ENCODE data around the gene EYS. TPM values are rescaled to one million over a fixed set of nuclear protein-coding genes. Genes with fewer than 3 reads are reported as not detected.
"Not testable (repeated sequence)": the region's sequence is repeated elsewhere in the genome, so short reads cannot be mapped to it uniquely, and the experiment has no call there.

EYS gene
- total RNA-seq, 1 donor from 2014 or later: 1.0 TPM

DNA sequence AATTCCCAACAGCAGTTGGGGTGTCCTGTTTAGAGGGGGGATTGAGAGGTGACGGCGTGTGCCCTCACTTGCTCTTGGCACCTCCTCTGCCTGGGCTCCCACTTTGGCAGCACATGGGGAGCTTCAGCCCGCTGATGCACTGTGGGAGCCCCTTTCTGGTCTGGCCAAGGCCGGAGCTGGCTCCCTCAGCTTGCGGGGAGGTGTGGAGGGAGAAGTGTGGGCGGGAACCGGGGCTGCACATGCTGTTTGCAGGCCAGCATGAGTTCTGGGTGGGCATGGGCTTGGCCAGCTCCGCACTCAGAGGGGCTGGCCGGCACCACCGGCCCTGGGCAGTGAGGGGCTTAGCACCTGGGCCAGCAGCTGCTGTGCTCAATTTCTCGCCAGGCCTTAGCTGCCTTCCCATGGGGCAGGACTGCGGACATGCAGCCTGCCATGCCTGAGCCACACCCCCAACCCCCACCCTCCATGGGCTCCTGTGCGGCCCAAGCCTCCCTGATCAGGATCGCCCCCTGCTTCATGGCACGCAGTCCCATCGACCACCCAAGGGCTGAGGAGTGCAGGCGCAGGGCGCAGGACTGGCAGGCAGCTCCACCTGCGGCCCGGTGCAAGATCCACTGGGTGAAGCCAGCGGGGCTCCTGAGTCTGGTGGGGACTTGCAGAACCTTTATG lies 1675.9 kb downstream of the EYS start:
- not testable (repeated sequence) for DNase-seq

DNA sequence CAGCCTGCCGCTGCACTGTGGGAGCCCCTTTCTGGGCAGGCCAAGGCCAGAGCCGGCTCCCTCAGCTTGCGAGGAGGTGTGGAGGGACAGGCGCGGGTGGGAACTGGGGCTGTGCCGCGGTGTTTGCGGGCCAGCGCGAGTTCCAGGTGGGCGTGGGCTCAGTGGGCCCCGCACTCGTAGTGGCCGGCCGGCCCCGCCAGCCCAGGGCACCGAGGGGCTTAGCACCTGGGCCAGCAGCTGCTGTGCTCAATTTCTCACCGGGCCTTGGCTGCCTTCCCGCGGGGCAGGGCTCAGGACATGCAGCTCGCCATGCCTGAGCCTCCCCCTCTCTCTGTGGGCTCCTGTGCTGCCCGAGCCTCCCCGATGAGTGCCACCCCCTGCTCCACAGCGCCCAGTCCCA lies 1683.3 kb downstream of the EYS start:
- no peak for DNase-seq

DNA sequence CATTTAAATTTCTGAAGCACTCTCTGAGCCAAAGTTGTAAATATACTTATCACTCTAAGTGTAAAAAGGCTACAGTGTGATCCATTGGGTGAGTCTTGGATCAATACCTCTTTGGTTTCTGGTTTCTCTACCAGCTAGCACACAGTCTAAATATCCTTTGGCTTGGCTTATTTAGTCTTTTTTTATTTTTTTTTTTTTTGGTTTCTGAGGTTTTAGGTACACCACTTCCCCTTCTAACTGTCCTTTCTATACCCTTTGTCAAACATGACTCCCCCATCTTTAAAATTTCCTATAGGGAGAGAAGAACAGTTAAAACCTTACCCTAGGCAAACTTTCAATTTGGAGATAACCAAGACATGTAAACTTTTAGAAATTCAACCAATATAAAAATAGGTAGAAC lies 1692.4 kb downstream of the EYS start:
- DNase-seq: no peak

DNA sequence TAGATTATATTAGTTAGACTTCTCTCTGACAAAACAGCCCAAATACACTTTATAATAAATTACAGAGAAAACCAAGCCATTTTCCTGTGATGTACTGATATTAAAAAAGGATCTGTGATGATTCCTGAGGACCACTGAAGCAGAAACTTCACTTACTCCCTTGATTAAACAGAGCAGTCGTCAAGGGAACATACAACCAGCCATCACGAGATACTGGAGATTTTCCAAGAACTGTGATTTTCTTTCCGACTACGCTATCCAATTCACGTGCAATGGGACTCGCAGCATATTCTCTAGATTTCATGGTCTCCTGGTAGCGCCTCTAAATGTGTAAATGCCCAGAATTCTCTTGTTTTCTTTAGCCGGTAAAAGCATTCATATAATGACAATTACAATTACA lies 1694.0 kb downstream of the EYS start:
- peak; percentile 45 for DNase-seq

DNA sequence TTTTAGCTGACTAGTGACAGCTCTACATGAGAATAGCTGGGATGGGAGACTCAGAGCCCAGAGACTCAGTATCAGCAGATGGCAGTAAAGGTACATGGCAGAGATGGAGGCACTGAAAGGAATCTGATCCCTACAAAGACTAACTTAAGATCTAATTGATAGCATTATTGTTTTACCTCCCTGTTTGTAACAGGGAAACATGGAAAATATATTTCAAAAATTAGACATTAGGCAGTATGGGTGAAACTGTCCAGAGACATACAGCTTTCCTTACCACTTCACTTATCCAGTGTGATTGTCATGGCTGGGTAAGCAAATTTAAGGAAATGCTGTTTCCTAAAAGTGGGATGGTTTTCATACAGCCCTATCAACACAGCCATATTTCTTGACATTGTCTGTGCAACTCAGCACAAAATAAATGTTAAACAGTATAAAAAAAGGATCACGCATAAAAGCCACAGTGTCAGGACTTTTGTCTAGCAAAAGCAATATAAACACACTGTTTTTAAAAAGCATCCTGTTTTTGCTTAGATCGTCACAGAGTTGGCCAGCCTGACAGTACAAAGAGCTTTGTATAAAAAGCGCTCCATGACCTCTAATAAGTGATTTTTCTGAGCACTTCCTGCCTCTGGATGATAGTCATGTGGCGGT lies 1694.5 kb downstream of the EYS start:
- peak; percentile 75 for DNase-seq

DNA sequence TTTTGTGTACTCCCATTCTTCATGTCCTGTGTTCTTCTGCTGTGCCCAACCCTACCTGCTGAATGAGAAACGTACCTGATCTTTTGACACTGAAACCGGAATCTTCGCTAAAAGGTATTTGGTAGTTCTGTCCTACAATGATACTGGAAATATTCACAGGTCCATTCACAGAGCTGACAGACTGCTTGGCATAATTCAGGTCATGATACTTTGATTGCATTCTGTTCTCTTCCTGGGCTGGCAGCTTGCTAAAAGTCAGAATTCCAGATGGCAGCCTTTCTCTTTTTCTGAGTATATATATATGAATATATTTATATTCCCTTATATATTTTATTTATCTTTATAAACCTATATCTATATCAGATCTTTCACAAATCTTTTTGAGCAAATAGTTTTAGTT lies 1696.4 kb downstream of the EYS start:
- DNase-seq: no peak

DNA sequence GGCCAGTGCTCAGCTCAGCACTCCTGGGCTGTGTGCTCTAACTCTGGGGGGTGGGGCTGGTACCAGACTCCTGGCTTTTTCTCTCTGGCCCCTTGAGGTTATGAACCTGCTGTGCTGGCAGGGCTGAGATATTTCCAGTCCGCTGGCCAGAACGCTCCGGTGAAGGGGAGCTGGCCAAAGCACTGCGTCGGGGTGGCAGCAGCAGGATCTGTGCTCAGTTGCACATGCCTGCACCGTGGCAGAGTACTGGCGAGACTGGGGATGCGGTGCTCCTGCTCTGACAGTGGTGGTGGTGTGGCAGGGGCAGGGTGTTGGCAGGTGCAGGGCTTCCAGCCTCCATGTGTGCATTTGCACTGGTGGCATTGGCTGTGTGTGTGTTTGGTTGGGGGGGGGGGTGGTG lies 1697.0 kb downstream of the EYS start:
- DNase-seq: no peak

DNA sequence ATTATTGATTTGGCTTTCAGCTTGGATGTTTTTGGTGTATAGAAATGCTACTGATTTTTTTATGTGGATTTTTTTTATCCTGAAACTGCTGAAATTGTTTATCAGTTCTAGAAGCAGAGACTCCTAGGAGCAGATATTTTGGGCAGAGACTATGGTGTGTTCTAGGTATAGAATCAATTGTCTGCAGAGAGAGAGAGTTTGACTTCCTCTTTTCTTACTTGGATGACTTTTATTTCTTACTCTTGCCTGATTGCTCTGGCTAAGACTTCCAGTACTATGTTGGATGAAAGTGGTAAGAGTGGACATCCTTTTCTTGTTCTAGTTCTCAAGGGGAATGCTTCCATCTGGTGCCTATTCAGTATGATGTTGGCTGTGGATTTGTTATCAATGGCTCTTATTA lies 1700.8 kb downstream of the EYS start:
- DNase-seq: no peak

DNA sequence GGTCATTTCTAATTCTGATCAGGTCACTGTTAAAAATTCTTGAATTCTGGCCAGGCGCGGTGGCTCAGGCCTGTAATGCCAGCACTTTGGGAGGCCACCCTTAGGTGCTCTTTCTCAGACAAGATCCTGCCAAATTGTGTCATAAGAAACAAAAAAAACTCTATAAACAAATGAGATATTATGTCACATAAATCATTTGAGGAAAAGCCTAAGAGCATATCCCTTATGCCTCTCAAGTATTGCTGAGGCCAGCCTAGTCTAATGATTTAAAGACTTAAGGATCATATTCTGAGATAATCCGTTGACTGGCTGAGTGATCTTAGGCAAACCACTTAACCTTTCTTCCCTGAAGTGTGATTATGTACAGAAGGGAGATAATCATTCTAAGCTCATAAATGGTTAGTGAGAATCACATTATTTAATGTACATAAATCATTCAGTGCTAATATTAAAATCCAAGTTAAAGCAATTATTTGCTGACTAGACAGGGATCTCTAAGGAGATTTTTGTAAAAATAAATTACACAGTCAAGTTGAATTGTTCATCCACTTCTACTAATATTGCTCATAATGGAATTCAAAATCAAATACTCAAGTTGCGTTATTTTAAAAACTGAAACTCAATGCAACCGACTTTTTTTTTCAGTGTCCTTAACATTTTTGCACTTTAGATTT lies 1706.1 kb downstream of the EYS start:
- DNase-seq: no peak

DNA sequence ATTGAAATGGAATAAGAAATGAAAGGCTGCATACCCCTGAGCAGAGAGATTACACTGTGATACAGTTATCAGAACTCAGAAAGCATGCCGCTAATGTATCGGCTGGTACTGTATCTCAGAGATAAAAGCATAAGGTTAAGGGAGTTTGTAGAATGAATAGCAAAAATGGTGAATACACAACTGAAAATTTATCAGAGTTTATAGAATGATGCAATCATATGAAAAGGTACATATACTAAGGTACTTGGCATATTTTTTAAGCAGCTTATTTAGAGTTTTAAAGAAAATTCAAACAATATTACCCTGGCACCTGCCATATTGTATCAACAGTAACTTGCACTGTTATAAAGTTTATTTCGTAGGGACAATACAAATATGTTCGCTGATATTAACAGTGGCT lies 1707.4 kb downstream of the EYS start:
- no peak for DNase-seq

DNA sequence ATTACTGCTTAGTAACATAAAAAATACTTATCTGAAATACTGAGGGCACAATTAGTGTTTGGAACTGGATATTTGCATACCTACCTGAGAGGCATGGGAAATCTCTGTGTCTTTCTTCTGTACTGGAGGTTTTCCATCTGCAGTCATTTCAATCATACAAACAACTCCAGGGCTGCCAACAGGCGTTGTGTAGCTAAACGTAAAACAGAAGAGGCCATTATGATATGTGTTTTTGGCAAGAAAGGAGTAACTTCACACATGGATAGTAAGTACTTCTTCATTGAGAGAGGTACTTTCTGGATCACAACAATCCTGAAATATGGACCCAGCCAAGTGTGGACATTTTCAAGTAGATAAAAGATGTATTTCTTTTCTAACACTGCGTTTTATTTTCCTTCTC lies 1708.0 kb downstream of the EYS start:
- DNase-seq: peak; percentile 5

DNA sequence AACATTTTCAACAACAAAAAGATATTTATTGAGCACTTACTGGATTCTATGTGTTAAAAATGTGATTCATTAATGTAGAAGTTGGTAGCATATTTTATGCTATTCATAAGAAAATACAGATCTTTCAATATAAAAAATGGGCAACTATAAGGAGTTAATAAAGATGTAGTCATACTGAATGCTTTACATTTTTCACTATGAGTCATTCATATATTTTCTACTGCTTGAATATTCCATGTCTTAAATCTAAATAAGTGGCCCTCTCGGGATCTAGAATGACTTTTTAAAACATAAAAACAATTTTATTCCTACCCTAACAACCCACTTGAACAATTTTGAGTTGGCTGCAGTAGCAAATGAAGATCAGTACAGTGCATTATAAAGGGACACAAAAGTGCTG lies 1709.3 kb downstream of the EYS start:
- no peak for DNase-seq

DNA sequence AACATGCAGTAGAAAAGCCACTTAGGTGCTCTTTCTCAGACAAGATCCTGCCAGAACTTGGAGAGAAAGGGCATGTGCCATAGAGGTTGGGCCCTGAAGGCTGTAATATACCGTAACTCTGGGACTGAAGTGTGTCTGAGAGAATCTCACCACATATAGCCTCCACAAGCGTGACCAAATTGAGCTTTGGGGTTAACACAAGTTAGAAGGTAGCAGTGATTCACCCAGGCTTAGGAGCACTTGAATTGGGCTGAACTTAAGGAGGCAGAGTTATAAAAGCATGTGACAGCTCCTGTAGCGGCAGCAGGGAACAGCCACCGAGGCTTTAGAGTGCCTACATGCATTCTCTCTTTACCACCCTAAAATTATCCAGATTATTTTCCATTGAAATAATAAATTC lies 1709.8 kb downstream of the EYS start:
- no peak for DNase-seq

DNA sequence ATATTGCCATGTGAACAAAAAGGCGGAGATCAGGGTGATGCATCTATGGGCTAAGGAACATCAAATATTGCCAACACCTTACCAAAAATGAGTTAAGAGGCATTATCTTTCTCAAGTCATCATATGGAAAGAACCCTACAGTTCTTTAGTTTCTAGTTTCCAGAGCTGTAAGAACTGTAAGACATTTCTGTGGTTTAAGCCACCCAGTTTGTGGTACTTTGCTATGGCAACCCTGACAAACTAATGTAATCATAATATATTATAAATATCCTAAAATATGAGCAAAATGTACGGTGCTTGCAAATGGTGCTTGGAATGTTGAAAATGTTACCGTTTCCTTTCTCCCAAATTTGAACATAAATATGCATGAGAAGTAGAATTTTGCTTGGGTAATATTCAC lies 1721.8 kb downstream of the EYS start:
- DNase-seq: no peak

DNA sequence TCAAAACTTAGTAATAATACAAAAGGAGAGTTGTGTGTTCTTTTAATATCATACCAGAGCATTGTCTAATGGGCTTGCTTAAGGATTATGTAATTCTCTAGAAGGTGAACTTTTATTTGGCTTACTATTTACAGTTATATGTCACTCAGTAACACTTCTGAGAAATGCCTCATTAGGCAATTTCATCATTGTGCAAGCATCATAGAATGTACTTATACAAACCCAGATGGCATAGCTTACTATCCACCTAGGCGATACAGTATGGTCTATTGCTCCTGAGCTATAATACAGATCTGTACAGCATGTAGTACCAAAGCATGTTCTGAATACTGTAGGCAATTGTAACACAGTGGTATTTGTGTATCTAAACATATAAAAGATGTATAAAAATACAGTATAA lies 1731.3 kb downstream of the EYS start:
- DNase-seq: no peak

DNA sequence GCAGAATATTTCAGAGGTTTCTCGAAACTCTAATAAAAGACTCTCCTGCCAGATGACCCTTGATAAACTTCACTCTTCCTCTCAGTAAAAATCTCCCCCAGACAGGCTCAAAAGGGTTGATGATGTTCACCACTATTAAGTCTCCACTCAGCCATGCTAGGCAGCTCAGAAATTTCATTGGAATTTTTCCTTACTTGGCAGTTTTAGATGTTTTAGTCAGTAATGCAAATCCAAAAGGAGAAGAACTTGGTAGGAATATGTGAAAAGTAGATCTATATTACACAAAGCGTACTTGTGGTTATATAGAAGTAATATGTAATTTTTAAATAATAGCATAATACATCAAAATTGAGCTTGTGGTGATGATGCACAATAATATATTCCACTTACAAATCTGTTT lies 1738.4 kb downstream of the EYS start:
- DNase-seq: no peak

DNA sequence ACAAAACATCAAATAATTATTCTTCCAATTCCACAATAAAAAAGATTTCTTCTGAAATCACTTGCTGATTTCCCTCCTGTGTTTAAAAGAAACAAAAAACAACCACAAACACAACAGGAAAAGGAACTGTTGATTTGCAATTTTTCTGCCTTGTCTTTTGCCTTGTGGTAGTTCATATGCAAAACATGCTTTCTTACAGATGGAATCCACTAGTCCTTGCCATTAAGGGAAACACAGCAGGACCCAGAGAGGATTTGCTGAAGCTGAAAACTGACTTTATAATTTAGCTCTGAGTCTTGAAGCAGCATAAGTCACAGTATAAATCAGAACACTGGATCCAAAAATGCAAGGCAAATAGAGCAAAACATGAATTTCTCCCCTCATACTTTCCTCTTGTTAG lies 1742.7 kb downstream of the EYS start:
- no peak for DNase-seq

DNA sequence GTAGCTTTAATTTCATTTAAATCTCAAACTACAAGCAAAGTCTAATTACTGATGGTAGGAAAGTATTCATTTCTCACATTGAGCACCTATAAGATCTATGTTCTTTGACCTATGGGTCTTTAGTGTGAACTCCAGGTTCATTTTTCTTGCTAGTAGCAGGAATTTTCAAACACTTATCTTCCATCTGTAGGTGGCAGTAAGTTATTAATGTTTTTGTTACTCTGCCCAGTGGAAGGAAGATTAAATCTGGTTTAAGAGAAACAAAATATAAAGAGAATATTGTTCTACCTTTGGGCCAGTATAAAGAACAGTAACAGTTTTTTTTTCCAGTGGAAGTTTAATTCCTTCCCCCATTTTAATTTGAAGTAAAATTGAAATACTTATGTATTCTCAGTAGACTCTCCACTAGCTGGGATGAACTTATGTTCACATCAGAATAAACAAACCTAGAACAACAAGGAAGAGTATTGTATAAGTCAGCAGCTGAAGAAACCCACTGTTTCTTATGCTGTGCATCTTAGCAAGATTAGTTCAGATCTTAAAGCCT lies 1743.2 kb downstream of the EYS start:
- DNase-seq: no peak

DNA sequence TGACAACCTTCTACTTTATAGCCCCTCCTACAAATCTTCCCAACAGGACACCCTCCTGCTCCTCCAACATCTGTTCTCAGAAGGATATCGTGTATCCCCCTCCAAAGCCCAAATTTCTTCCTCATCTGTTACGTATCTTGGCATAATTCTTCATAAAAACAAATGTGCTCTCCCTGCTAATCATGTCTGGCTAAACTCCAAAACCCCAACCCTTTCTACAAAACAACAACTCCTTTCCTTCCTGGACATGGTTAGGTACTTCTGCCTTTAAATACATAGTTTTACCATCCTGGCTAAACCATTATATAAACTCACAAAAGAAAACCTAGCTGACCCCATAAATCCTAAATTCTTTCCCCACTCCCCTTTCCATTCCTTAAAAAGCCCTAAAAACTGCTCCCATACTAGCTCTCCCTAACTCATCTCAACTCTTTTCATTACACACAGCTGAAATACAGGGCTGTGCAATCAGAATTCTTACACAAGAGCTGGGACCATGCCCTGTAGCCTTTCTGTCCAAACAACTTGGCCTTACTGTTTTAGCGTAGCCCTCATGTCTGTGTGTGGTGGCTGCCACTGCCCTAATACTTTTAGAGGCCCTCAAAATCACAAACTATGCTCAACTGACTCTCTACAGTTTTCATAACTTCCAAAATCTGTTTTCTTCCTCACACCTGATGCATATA lies 1753.5 kb downstream of the EYS start:
- DNase-seq: peak; percentile 12

DNA sequence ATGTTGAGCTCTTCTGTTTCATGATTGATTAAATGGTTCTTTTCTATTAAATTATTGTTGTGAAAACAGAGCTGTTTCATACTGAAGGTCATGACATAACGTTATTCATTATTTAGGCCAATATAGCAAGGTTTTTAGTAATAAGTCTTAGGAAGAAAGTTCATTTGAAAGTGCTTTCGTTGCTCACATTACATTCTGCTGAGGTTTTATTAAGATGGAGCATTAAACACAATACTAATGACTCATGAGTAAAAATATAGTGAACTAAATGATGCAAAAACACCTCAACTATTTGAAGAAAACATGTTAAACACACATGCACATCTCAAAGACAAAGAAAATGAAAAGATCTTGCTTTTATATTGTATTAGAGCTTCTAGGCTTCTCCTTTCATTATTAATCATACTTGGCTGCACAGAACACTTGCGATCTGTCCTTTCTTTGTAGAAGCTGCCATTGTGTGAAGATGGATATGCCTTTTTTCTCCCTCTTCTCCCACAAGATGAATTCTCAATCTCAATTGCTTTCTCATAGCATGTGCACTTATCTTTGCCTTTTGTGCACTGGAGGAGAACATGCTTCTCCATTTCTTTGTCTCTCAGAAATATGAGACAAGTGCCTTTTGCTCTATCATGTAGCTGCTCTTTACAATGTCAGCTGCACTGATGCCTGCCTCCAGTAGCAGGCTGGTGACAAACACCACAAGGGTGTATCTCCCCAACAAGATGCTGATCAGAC lies 1759.1 kb downstream of the EYS start:
- DNase-seq: no peak

DNA sequence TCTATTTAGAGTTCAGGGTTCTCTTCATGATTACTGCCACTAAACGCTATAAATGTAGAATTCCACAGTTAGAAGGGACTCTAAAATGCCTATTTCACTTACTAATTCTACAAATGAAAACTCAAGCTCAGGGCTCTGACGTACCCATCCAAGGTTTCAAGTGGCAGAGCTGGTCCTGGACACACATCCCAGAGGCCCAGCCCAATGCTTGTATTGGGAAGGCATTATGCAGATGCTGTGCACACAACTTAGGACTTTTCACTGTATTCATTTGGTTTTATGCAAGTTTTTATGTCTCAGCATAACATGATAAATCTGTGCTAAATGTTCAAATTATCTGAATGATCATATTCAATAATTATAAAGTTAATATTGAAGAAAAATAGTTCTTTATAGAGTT lies 1761.0 kb downstream of the EYS start:
- DNase-seq: no peak

DNA sequence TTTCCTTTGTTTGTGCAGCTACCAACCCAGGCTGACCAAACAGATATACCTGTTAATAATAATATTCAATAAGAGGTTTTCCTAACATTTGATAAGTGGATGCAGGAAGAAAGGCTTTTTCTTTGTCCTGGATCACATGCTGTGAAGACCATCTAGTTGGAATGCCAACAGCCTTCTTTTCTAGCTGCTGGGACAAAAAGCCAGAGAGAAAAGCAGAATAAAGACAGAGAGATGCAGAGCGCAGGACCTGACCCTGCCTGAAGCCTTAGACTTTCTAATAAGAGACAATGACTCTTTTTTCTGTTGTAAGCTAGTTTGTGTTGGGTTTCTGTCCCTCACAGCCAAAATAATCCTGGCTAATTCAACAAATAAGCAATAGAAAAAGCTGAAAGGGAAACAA lies 1763.2 kb downstream of the EYS start:
- no peak for DNase-seq

All from tongue (tissue), 2 donors.